ENCODE measurements around the gene IMMT.

GRCh38 chr2:86216575-86217555 is 21.6 kb upstream of the IMMT start:
- TF ChIP-seq CTCF (IDR thresholded peaks at IDR 0.05) (no peak), POLR2A (IDR thresholded peaks at IDR 0.05) (no peak)
